Measurements from ENCODE around the gene HRG. TPM values are rescaled to one million over a fixed set of nuclear protein-coding genes. Genes with fewer than 3 reads are reported as not detected.

HRG gene
- polyA plus RNA-seq, 3 donors = not detected

GRCh38 chr3:186624598-186624997 is 41.2 kb upstream of the HRG start:
- no peaks in the 10 kb centered on the region for H3K36me3 Mint-ChIP-seq
- no peak for TF ChIP-seq CTCF (IDR thresholded peaks at IDR 0.05)
- Histone ChIP-seq H3K4me1 (ENCODE audit: control insufficient read depth in 1 of 2, insufficient read depth in 2 of 2, low read length in 2 of 2) (no peaks in the 10 kb centered on the region), H3K79me2 (ENCODE audit: insufficient read depth, low read length) (no peaks in the 10 kb centered on the region), H3K4me2 (replicated peaks; ENCODE audit: extremely low read depth, low read length, poor library complexity, severe bottlenecking) (no peak overlapping the region), H3K27ac (ENCODE audit: low read depth in 1 of 2, low read length in 2 of 2) (no peak overlapping the region), H2AFZ (ENCODE audit: insufficient read depth, low read depth, low read length, poor library complexity, severe bottlenecking) (no peak overlapping the region), H3K9ac (ENCODE audit: insufficient read depth, low read length, poor library complexity, severe bottlenecking) (no peak overlapping the region), H4K20me1 (ENCODE audit: insufficient read depth, low read length) (no peaks in the 10 kb centered on the region), H3K27me3 (ENCODE audit: control insufficient read depth in 2 of 2, insufficient read depth in 2 of 2, low read length in 2 of 2) (peaks cover 0 to 2% of the 10 kb centered on the region in 2 donors), H3K36me3 (replicated peaks in 1 of 2; ENCODE audit: control insufficient read depth in 1 of 2, insufficient read depth in 2 of 2, low read length in 2 of 2) (no peaks in the 10 kb centered on the region), H3K9me3 (replicated peaks in 1 of 2; ENCODE audit: control insufficient read depth in 1 of 2, insufficient read depth in 1 of 2, low read length in 2 of 2) (no peaks in the 10 kb centered on the region), H3K4me3 (replicated peaks in 1 of 3; ENCODE audit: low read depth in 2 of 3, low read length in 3 of 3) (no peak overlapping the region)
- no peaks in the 10 kb centered on the region for H3K4me1 Mint-ChIP-seq
- no peak for DNase-seq
- no peak overlapping the region for H3K4me3 Mint-ChIP-seq
- no peak overlapping the region for H3K27ac Mint-ChIP-seq
- WGBS (ENCODE audit: insufficient coverage) = 90% methylated on average over 4 of the region's 4 CpGs
- no peaks in the 10 kb centered on the region for H3K9me3 Mint-ChIP-seq
- H3K27me3 Mint-ChIP-seq (ENCODE audit: low read depth in 3 of 3) = peaks cover 0 to 8% (median 5%) of the 10 kb centered on the region in 3 donors
- intact Hi-C loops (cut with micrococcal nuclease) = no loop called here

GRCh38 chr3:186625600-186626042 is 40.2 kb upstream of the HRG start:
- no peaks in the 10 kb centered on the region for H3K4me1 Mint-ChIP-seq

More at GRCh38 chr3:186625600-186626042, 40.2 kb upstream of the HRG start:
- no peaks in the 10 kb centered on the region for H3K79me2 ChIP-seq (ENCODE audit: insufficient read depth, low read length)
- 76% methylated on average over 2 of the region's 4 CpGs for WGBS (ENCODE audit: insufficient coverage)
- H3K27me3 ChIP-seq (ENCODE audit: control insufficient read depth in 2 of 2, insufficient read depth in 2 of 2, low read length in 2 of 2) = peaks cover 0 to 2% of the 10 kb centered on the region in 2 donors
- no peaks in the 10 kb centered on the region for H3K36me3 ChIP-seq (replicated peaks in 1 of 2; ENCODE audit: control insufficient read depth in 1 of 2, insufficient read depth in 2 of 2, low read length in 2 of 2)
- intact Hi-C loops (cut with micrococcal nuclease) = no loop called here
- peaks cover under 1 to 12% (median 9%) of the 10 kb centered on the region in 3 donors for H3K27me3 Mint-ChIP-seq (ENCODE audit: low read depth in 3 of 3)
- H3K9ac ChIP-seq (ENCODE audit: insufficient read depth, low read length, poor library complexity, severe bottlenecking) = no peak overlapping the region
- DNase-seq = no peak
- no peak overlapping the region for H3K27ac Mint-ChIP-seq
- no peak overlapping the region for H3K27ac ChIP-seq (ENCODE audit: low read depth in 1 of 2, low read length in 2 of 2)
- no peak for TF ChIP-seq CTCF (IDR thresholded peaks at IDR 0.05)
- peaks cover 0 to 4% (median 0%) of the 10 kb centered on the region in 7 donors for H3K9me3 Mint-ChIP-seq
- H3K9me3 ChIP-seq (replicated peaks in 1 of 2; ENCODE audit: control insufficient read depth in 1 of 2, insufficient read depth in 1 of 2, low read length in 2 of 2) = no peaks in the 10 kb centered on the region
- H3K36me3 Mint-ChIP-seq = no peaks in the 10 kb centered on the region
- H2AFZ ChIP-seq (ENCODE audit: insufficient read depth, low read depth, low read length, poor library complexity, severe bottlenecking) = no peak overlapping the region
- no peak overlapping the region for H3K4me2 ChIP-seq (replicated peaks; ENCODE audit: extremely low read depth, low read length, poor library complexity, severe bottlenecking)
- no peak overlapping the region for H3K4me3 ChIP-seq (replicated peaks in 1 of 3; ENCODE audit: low read depth in 2 of 3, low read length in 3 of 3)
- no peak overlapping the region for H3K4me3 Mint-ChIP-seq
- H3K4me1 ChIP-seq (ENCODE audit: control insufficient read depth in 1 of 2, insufficient read depth in 2 of 2, low read length in 2 of 2) = no peaks in the 10 kb centered on the region
- H4K20me1 ChIP-seq (ENCODE audit: insufficient read depth, low read length) = no peaks in the 10 kb centered on the region
